Dermis blood vessel endothelial cell (primary cell): ENCODE data around the gene ZNF75A. TPM values are rescaled to one million over a fixed set of nuclear protein-coding genes. Genes with fewer than 3 reads are reported as not detected.

ENCODE experiments used
- DNase-seq: peaks from one replicate; pipeline ENCODE4 v3.0.0; 2010
- total RNA-seq: library from RNA; depleted of rRNA; stranded (reverse); fragments of >200 nt; gene quantifications from 2 replicates; pipeline ENCODE4 v1.2.3, GENCODE V29; 2014

Gene ZNF75A
- total RNA-seq, 1 donor from 2014 or later: 23.5 TPM

DNA sequence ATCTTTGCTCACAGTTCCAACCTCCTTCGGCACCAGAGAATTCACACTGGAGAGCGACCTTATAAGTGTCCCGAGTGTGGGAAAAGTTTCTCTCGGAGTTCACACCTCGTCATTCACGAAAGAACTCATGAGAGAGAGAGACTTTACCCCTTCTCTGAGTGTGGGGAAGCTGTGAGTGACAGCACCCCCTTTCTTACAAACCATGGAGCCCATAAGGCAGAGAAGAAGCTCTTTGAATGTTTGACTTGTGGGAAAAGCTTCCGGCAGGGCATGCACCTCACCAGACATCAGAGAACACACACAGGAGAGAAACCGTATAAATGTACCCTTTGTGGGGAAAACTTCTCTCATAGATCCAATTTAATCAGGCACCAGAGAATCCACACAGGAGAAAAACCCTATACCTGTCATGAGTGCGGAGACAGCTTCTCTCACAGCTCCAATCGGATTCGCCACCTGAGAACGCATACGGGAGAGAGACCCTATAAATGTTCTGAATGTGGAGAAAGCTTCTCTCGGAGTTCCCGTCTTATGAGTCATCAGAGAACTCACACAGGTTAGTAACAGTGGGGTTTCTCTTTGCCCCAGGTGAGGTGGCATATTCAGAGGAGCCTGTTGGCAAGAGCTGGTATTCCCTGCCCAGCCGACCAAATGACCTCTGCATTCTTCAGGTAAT, 15.2 kb upstream of the ZNF75A start:
- no peak for DNase-seq

DNA sequence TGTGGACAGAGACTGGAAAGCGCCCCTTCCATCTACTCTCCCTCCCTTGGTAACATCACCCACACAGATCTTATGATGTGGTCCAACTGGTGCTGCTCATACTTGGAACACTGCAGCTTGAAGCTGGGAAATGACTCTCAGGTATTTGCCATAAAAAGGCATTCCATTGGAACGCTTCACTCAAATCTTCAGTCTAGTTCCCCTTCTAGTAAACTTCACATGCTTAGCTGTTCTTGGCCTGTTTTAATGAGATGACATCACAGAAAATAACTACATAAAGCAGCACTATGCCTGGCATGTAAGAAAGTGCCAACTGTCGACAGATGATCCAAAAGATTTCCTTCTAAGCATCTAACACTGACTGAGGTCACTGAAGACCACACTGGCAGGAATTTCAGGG, 12.7 kb upstream of the ZNF75A start:
- DNase-seq: no peak

- DNase-seq: no peak
Observed at GRCh38 chr16:3295209-3295608, 10.1 kb upstream of the ZNF75A start.

DNA sequence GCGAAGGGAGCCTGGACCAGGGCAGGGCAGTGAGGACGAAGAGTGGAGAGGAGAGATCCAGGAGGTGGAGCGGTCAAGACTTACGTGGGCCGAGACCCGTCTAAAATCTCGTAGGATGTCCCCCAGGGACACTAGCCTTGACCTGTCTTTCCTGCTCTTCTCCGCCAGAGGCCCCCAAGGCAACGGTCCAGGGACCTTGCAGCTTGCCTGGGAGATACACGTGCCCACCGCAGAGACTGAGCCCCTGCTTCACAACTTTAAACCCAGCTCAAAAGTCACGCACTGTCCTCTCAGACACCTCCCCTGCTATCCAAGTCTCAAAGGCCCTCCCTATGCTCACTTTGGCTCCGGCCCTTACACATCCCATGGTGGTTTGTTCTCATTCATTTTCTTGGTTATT, 9.5 kb upstream of the ZNF75A start:
- no peak for DNase-seq

DNA sequence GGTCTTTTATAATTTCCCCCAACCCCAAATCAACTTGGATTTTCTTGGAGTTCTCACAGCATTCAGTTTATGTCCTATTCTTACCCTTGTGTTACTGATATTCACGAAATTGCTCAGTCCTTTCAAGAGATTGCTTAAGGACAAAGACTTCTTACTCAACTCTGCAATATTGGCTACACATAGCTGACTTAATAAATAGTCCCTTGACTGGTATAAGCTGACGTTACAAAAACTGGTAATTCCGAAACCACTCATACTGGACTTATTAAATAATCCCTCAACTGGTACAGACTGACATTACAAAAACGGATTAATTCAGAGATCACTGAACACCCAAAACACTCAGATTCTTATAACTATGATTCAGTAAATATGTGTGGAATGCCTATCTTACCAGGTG, 927 bp upstream of the ZNF75A start:
- DNase-seq: no peak

GRCh38 chr16:3306078-3306477, 781 bp downstream of the ZNF75A start:
- DNase-seq: no peak

- no peak for DNase-seq
Observed at GRCh38 chr16:3311496-3311895, 6.2 kb downstream of the ZNF75A start.

GRCh38 chr16:3317315-3317999, 12.2 kb downstream of the ZNF75A start:
- DNase-seq: peak; percentile 28

DNA sequence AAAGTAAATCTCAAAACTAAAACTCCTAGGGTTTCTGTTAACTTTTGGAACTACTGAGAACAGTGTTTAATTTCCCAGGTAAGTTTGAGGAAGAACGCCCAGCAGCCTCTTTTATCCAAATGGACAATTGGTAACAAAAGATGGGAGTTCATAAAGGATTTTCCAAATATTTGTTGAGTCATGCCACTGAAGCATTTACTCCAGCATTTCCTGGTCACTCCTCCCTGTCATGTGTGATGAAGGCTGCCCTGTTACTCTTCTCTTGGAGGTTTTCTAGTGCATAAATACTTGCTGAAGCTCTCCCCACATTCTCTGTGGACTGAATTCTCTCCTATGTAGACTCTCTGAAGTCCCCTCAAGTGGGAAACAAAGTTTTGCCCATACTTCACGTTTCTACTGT, 16.5 kb downstream of the ZNF75A start:
- DNase-seq: no peak

DNA sequence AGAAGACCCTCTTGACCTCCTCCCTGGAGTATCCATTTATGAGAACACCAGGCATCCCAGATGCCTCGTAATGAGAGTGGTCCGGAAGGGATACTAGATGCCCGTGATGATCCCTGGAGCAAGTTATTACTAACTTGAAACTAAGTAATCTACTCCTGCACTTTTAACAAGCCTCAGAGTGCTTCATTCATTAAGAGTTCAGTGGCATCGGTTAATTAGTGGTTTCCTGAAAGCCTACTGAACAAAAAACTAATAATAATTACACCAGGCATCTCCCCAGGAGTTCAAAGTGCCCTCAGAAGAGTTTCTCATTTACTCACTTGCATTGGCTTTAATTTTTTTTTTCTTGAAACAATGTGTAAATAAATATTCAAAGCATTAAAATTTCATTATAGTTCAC, 22.2 kb downstream of the ZNF75A start:
- no peak for DNase-seq

- DNase-seq: no peak
Observed at GRCh38 chr16:3328104-3328503, 22.8 kb downstream of the ZNF75A start.

DNA sequence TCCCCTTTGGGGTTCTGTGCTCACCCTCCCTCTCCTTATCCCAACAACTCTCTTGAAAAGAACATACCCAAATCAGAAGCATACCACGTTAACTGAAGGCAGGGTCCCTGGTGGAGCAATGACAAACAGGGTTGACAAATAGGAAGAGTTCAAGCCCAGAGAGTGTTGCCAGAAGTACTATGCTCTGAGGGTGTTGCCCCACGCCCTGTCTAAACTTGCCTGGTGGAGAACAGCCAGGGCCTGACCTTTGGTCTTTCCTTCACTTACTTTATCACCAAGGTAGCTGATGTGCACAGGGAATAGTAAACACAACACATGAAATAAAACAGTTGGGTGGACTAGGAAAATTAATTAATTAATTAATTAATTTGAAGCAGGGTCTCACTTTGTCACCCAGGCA, 23.3 kb downstream of the ZNF75A start:
- DNase-seq: no peak

- no peak for DNase-seq
Observed at GRCh38 chr16:3346041-3346440, 40.7 kb downstream of the ZNF75A start.

- DNase-seq: no peak
Observed at GRCh38 chr16:3347586-3347985, 42.3 kb downstream of the ZNF75A start.

GRCh38 chr16:3348547-3349167, 43.4 kb downstream of the ZNF75A start:
- DNase-seq: no peak

DNA sequence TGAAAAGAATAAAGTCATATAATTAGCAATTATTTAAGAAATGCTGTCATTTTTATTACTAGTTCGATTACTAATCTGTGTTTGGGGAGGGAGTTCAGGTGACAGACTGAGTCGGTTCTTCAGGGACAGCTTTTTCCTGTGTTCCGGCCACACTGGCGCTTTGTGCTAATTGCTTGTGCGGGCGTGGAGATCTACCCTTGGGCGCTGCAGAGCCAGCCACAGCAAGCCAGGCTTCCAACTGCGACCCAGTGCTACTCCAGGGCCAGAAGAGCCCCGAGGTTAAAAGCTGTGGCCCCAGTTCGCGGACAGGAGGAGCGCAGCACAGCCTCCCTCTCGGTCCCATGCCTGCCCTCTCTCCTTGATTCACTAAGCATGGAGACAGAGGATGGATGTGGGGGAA, 43.9 kb downstream of the ZNF75A start:
- no peak for DNase-seq

DNA sequence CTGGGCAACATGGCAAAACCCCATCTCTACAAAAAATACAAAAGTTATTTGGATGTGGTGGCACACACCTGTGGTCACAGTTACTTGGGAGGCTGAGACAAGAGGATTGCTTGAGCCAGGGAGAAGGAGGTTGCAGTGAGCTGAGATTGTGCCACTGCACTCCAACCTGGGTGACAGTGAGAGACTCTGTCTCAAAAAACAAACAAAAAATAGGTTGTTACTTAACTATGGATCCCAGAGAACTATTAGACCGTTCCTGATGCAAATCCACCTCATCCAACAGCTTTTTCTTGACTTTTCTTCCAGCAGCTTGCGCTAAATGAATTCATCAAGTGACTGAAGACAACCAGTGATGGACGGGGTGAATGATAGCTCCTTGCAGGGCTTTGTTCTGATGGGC, 50.3 kb downstream of the ZNF75A start, which contains the start of gene OR2C1:
OR2C1 (plus strand) TSS at position 301 of the 400 bp plus-strand sequence; CDS start at position 353, 52 bp downstream.
- no peak for DNase-seq

GRCh38 chr16:3356118-3356517, 50.8 kb downstream of the ZNF75A start:
- no peak for DNase-seq

DNA sequence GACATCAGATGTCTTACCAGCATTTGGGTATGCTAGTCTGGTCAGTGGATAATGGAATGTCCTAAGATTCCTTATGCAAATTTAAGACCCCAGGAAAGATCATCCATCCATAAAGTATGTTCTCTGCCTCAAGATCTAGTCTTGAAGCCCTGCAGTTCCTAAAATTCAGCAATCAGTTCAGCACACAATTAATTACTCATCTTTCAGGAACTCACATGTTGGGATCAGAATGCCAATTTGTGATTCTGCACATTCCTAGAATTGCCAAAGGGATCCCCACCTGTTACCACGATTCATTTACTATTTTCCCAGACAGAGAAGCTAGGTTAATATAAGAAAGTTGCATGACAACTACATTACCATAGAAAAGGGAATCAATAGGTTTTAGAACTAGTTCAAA, 53.6 kb downstream of the ZNF75A start:
- no peak for DNase-seq

DNA sequence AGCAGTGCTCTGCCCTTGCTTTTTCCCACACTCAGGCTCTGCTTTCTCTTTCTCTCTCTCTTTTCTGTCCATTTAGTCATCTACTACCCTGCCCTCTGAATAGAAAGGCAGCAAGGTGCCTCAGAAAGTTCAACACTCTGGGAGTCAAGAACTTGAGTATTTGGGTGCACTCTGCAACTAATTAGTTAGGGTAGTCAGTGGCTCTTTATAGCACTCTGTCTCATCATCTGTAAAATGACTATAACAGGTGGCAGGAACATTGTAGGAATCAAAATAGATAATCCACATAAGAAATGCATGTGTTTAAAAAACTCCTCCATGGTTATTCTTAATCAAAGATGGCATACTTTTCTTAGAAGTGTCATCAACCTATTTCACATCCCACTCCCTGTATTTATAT, 57.6 kb downstream of the ZNF75A start:
- no peak for DNase-seq

DNA sequence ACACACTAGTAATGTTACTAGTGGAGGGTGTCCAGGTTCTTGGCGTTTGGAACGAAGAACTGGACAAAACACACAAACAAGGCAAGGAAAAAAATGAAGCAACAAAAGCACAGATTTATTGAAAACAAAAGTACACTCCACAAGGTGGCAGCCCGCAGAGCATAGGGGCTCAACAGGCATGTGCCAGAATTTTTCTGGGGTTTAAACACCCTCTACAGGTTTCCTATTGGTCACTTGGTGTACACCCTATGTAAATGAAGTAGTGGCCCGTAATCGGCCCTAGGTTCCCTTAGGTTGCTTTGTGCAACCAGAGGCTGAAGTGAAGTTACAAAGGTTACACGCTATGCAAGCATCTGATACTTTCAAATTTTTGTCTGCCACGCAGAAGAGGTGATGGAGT, 58.5 kb downstream of the ZNF75A start:
- DNase-seq: peak; percentile 7

GRCh38 chr16:3364774-3365427, 59.6 kb downstream of the ZNF75A start:
- peak; percentile 93 for DNase-seq
